Prostate gland (tissue), 2 donors: ENCODE data around the gene PRKG1.

Experiments
- CTCF ChIP-seq, 4 experiments: fragments of 200-600 bp in 2 of 4; fragments of 450-650 bp in 2 of 4; sonication (generic) in 2 of 4; IDR thresholded peaks; 1 replicate in 3 of 4; 2 replicates in 1 of 4; pipeline ENCODE4 v1.5.1; 2016 to 2019; ENCODE audit warnings: antibody characterized with exemption in 4 of 4, mild to moderate bottlenecking in 2 of 4, moderate library complexity in 2 of 4
- POLR2AphosphoS5 ChIP-seq: sonication (generic); formaldehyde crosslinking; IDR thresholded peaks from one replicate; pipeline ENCODE4 v1.6.1; 2017; ENCODE audit warnings: antibody characterized with exemption

- TF ChIP-seq CTCF (IDR thresholded peaks at IDR 0.05), result no peak
- TF ChIP-seq POLR2AphosphoS5, result no peak
These were observed 413.3 kb downstream of the PRKG1 start for GRCh38 chr10:51487576-51487975.
